ENCODE results near the gene EFCAB9. TPM values are rescaled to one million over a fixed set of nuclear protein-coding genes. Genes with fewer than 3 reads are reported as not detected.

Gene EFCAB9
- total and polyA plus RNA-seq, 2 of the 13 experiments (the other 11 are each of a cell fraction or from before 2014, with no cell fraction given): not detected

DNA sequence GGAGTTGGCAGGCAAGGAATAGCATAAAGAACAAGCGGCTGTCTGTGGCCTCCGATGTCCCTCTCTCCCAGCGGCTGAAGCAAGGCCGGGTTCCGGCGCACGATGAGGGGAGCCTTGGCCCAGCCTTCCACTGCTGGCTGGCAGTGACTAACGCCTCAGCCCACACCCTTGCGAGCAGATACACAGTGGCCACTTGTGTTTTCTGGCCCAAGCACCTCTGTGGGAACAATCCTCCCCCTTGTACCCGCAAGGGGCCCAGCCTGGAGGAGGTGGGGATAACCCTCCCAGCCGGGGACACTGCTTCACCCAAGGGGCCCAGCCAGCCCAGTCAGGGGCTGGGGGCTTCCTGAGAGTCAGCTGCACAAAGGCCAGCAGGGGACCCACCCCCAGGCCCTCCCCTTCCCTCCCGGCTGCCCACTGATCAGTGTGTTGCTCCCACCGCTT lies 29.2 kb upstream of the EFCAB9 start (continued):
- TF ChIP-seq, protein P1, sequence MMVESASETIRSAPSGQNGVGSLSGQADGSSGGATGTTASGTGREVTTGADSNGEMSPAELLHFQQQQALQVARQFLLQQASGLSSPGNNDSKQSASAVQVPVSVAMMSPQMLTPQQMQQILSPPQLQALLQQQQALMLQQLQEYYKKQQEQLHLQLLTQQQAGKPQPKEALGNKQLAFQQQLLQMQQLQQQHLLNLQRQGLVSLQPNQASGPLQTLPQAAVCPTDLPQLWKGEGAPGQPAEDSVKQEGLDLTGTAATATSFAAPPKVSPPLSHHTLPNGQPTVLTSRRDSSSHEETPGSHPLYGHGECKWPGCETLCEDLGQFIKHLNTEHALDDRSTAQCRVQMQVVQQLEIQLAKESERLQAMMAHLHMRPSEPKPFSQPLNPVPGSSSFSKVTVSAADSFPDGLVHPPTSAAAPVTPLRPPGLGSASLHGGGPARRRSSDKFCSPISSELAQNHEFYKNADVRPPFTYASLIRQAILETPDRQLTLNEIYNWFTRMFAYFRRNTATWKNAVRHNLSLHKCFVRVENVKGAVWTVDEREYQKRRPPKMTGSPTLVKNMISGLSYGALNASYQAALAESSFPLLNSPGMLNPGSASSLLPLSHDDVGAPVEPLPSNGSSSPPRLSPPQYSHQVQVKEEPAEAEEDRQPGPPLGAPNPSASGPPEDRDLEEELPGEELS (CRISPR knock-in tag; IDR thresholded peaks at IDR 0.05): 0 out of 2 replicates have a peak, but pooled peaks have one; percentile 24
- no peak for TF ChIP-seq ZNF234 (CRISPR knock-in tag; conservative IDR thresholded peaks at IDR 0.05)
- TF ChIP-seq RXRA (CRISPR knock-in tag; IDR thresholded peaks at IDR 0.05): peak; percentile 79
- TF ChIP-seq ZNF788 (CRISPR knock-in tag; IDR thresholded peaks at IDR 0.05; ENCODE audit: borderline replicate concordance): no peak; the same call in 1 of the 2 replicates

DNA sequence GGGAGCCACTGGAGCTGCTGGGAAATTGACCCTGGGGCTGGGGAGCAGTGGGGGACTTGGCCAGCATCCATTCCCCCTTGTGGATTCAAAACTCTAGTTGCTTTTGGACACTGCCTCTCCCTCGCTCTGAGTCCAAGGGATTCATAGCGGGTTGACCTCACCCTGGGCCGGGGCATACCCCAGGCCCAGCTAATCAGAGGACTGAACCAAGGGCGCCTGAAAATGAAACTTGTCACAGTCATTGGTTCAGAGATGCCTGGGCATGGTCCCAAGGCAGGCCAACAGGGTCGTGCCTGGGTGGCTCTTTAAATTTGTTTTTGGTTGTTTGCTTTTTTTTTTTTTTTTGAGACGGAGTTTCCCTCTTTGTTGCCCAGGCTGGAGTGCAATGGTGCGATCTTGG lies 28.5 kb upstream of the EFCAB9 start:
- 70% methylated on average over 4 of the region's 7 CpGs for WGBS (ENCODE audit: low lambda C conversion rate)
- Histone ChIP-seq H3K4me1 (ENCODE audit: insufficient read depth, low read length) (peaks cover 46% of the 10 kb centered on the region), H3K36me3 (replicated peaks in 1 of 2; ENCODE audit: control insufficient read depth in 1 of 2, insufficient read depth in 2 of 2, low read length in 2 of 2) (no peaks in the 10 kb centered on the region), H3K4me2 (ENCODE audit: low read depth, low read length) (peak overlapping the region; percentile 94), H3K9me3 (ENCODE audit: low read length) (no peaks in the 10 kb centered on the region), H4K20me1 (ENCODE audit: insufficient read depth, low read length) (no peaks in the 10 kb centered on the region), H3K79me2 (ENCODE audit: insufficient read depth, low read length) (no peaks in the 10 kb centered on the region), H3K9ac (ENCODE audit: insufficient read depth, low read depth, low read length) (peak overlapping the region; percentile 56), H2AFZ (ENCODE audit: low read length) (no peak overlapping the region), H3K27me3 (ENCODE audit: control insufficient read depth in 1 of 2, insufficient read depth in 2 of 2, low read length in 2 of 2) (no peaks in the 10 kb centered on the region), H3K4me3 (replicated peaks in 1 of 3; ENCODE audit: insufficient read depth in 1 of 3, low read depth in 2 of 3, low read length in 3 of 3) (peak overlapping the region in 1 of 3 experiments; percentile 68; a peak in 3 of 6 replicates), H3K27ac (ENCODE audit: extremely low read length, insufficient read depth, low read length) (peak overlapping the region; percentile 77)
- TF ChIP-seq HNF4A (CRISPR knock-in tag; IDR thresholded peaks at IDR 0.05): 0 out of 2 replicates have a peak, but pooled peaks have one; percentile 15
- no peak for TF ChIP-seq ZNF30 (CRISPR knock-in tag; IDR thresholded peaks at IDR 0.05)
- TF ChIP-seq, protein P2, sequence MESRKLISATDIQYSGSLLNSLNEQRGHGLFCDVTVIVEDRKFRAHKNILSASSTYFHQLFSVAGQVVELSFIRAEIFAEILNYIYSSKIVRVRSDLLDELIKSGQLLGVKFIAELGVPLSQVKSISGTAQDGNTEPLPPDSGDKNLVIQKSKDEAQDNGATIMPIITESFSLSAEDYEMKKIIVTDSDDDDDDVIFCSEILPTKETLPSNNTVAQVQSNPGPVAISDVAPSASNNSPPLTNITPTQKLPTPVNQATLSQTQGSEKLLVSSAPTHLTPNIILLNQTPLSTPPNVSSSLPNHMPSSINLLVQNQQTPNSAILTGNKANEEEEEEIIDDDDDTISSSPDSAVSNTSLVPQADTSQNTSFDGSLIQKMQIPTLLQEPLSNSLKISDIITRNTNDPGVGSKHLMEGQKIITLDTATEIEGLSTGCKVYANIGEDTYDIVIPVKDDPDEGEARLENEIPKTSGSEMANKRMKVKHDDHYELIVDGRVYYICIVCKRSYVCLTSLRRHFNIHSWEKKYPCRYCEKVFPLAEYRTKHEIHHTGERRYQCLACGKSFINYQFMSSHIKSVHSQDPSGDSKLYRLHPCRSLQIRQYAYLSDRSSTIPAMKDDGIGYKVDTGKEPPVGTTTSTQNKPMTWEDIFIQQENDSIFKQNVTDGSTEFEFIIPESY (CRISPR knock-in tag; IDR thresholded peaks at IDR 0.05): peak; percentile 93
- intact Hi-C loops (cut with micrococcal nuclease; ENCODE audit: unreplicated experiment): loop anchor here (2.0 kb wide), 1 partner anchor 23 kb away; the partner anchor contains the start of gene STK10
- in situ Hi-C loops (cut with HindIII; ENCODE audit: extremely low pct_ligation_motif_present, low pct_unique_long_range_greater_than_20kb): no loop called here
- FAIRE-seq: no peak
- CTCF ChIA-PET (ENCODE audit: low intra/inter-chr PET ratio, low total read pairs): no interaction called here
- BruUV-seq (replicated peaks): no TSS peak
- ATAC-seq: peak; percentile 48
- POLR2A ChIA-PET: interaction anchor here (0.8 to 4.9 kb wide), 8 partner anchors 9 to 160 kb away, joined by 3 to 65 read pairs (median 4); partner anchors contain the start of genes FBXW11 and STK10
- no peak for DNase-seq (ENCODE audit: low spot score)
